ENCODE data around the gene IL36B. TPM values are rescaled to one million over a fixed set of nuclear protein-coding genes. Genes with fewer than 3 reads are reported as not detected.

IL36B gene
- total RNA-seq, 1 donor from 2014 or later: not detected

DNA sequence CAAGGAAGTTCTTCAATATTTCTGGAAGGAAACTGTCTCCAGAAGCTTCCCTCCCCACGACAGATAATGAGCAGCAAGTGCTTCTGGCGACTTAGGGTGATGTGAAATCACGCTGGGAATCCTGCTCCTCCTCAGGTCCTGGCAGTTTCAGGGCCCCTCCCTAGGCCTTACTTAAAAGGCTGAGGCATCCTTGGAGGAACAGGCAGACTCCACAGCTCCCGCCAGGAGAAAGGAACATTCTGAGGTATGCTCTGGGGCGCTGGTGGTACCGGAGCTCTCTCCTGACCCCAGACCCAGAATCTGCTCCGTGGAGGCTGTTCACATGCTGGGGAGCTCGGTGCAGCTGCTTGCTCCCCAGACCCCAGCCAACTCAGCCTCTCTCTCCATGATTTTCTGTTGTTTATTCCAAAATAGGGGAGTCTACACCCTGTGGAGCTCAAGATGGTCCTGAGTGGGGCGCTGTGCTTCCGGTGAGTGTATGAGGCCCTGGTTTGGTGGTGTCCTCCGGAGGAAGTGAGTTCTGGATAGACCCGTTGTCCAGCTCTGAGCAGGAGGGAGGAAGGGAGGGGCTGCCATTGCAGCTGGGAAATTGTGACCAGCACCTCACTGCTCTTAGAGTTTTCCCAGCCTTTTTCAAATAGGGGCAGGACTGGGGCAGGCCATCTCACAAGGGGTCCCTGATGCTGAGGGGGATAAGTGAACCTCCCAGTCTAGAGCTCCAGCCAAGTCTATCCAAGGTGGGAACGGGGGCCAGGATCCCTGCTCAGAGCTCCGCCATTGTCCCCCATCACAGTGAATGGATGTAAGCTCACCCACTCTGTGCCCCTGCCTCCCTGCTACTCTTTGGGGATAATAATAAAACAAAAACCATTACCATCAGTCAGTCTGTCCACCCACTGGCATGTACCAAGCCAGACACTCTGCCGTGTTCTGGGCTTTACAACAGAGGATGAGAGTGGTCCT is 6.6 kb upstream of the IL36B start, which contains the start of gene IL36RN:
TSS of gene IL36RN (plus strand) at position 201 of the 963 bp plus-strand sequence. CDS start at position 442, 241 bp downstream.
- H3K27ac Mint-ChIP-seq: no peak within 1 kb of the TSS
- no peak for DNase-seq (ENCODE audit: low spot score)
- no peaks in the 10 kb centered on the region for H3K4me1 Mint-ChIP-seq (ENCODE audit: low read depth)
- intact Hi-C loops (cut with micrococcal nuclease): no loop called here
- H3K9me3 Mint-ChIP-seq: peaks cover 20% of the 10 kb centered on the region
- H3K4me3 Mint-ChIP-seq: no peak within 1 kb of the TSS
- H3K36me3 Mint-ChIP-seq (ENCODE audit: low read depth): peaks cover 3% of the 10 kb centered on the region
- peaks cover 5% of the 10 kb centered on the region for H3K27me3 Mint-ChIP-seq (ENCODE audit: insufficient read depth)

DNA sequence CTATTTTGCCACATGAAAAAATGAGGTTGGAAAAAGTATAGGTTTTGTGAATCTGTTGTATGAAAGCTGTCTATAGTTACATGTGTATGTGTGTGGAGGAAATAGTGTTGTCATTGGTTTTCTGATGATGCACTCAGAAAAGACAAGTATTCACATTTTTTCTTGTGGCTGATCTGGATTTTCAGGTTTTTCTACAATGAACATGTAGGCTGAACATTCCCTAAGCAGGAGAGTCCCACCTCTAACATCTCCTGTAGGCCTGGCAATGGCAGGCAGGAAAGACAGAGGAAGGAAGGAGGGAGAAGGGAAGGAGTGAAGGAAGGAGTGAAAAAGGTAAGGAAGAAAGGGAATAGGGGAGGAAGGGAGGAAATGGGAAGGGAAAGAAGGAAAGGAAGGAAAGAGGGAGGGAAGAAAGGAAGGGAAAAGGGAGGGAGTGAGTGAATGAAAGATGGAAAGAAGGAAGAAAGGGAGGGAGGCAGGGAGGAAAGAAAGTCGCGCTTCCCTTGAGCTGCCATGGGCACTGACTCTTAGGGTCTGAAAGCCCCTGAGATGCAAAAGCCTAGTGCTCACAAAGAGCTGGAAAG is 5.8 kb upstream of the IL36B start:
- DNase-seq (ENCODE audit: low spot score): no peak
- H3K36me3 Mint-ChIP-seq (ENCODE audit: low read depth): peaks cover 7% of the 10 kb centered on the region
- peaks cover 5% of the 10 kb centered on the region for H3K27me3 Mint-ChIP-seq (ENCODE audit: insufficient read depth)
- H3K4me1 Mint-ChIP-seq (ENCODE audit: low read depth): no peaks in the 10 kb centered on the region
- no peak overlapping the region for H3K27ac Mint-ChIP-seq
- peaks cover 27% of the 10 kb centered on the region for H3K9me3 Mint-ChIP-seq
- intact Hi-C loops (cut with micrococcal nuclease): no loop called here
- H3K4me3 Mint-ChIP-seq: no peak overlapping the region

DNA sequence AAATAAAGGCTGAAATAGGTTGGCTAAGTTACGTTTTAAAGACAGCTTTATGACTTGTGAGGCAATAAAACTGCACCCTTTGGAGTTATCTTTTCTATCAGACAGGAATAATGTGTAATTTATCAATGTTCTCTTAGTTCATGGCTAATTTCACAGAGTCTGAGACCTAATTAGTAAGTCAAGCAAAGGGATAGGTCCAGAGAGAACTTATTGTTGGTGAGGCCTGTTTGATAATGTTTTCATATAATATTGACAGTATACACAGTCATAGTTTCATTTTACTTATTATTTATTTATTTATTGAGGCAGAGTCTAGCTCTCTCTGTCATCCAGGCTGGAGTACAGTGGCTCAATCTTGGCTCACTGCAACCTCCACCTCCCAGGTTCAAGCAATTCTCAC is 4.5 kb upstream of the IL36B start:
- H3K4me1 Mint-ChIP-seq (ENCODE audit: low read depth): no peaks in the 10 kb centered on the region
- no peak overlapping the region for H3K4me3 Mint-ChIP-seq
- no peak for DNase-seq (ENCODE audit: low spot score)
- H3K36me3 Mint-ChIP-seq (ENCODE audit: low read depth): peaks cover 7% of the 10 kb centered on the region
- H3K9me3 Mint-ChIP-seq: peaks cover 30% of the 10 kb centered on the region
- H3K27me3 Mint-ChIP-seq (ENCODE audit: insufficient read depth): peaks cover 3% of the 10 kb centered on the region
- H3K27ac Mint-ChIP-seq: no peak overlapping the region
- intact Hi-C loops (cut with micrococcal nuclease): no loop called here

DNA sequence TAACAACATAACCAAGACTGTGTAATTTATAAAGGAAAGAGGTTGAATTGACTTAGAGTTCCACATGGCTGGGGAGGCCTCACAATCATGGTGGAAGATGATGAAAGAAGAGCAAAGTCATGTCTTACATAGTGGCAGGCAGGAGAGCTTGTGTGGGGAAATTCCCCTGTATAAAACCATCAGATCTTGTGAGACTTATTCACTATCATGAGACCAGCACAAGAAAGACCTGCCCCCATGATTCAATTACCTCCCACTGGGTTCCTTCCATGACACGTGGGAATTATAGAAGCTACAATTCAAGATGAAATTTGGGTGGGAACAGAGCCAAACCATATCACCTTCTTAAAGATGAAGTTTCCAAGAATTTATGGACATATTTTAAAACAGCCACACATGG is 3.9 kb upstream of the IL36B start:
- peaks cover 3% of the 10 kb centered on the region for H3K27me3 Mint-ChIP-seq (ENCODE audit: insufficient read depth)
- peaks cover 30% of the 10 kb centered on the region for H3K9me3 Mint-ChIP-seq
- intact Hi-C loops (cut with micrococcal nuclease): no loop called here
- no peak for DNase-seq (ENCODE audit: low spot score)
- no peak overlapping the region for H3K4me3 Mint-ChIP-seq
- no peaks in the 10 kb centered on the region for H3K4me1 Mint-ChIP-seq (ENCODE audit: low read depth)
- peaks cover 7% of the 10 kb centered on the region for H3K36me3 Mint-ChIP-seq (ENCODE audit: low read depth)
- no peak overlapping the region for H3K27ac Mint-ChIP-seq

DNA sequence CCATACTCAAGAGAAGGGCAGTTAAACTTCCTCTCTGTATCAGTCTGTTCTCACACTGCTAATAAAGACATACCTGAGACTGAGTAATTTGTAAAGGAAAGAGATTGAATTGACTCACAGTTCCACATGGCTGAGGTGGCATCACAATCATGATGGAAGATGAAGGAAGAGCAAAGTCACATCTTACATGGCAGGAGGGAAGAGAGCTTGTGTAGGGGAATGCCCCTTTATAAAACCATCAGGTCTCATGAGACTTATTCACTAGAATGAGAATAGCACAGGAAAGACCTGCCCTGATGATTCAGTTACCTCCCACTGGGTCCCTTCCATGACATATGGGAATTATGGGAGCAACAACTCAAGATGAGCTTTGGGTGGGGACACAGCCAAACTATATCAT is 1.4 kb upstream of the IL36B start:
- intact Hi-C loops (cut with micrococcal nuclease): no loop called here
- Mint-ChIP-seq H3K27me3 (ENCODE audit: insufficient read depth) (peaks cover 3% of the 10 kb centered on the region), H3K4me1 (ENCODE audit: low read depth) (no peaks in the 10 kb centered on the region), H3K9me3 (peaks cover 32% of the 10 kb centered on the region), H3K27ac (no peak overlapping the region), H3K36me3 (ENCODE audit: low read depth) (peaks cover 8% of the 10 kb centered on the region), H3K4me3 (no peak overlapping the region)
- DNase-seq (ENCODE audit: low spot score): no peak

DNA sequence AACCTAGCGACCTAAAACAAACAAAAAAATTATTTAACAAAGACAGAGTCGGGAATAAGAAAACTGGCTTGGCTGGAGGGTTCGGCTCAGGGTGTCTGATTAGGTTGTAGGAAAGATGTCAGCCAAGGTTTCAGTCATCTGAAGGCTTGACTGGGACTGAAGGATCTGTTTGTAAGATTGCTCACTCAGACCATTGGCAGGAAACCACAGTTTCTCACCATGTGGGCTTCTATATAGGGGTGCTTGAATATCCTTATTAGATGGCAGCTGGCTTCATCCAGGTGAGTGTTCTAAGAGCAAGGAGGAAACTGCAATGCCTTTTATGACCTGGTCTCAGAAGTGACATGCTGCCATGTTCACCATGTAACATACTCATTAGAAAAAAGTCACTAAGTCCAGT is 999 bp upstream of the IL36B start:
- peaks cover 32% of the 10 kb centered on the region for H3K9me3 Mint-ChIP-seq
- no peak for DNase-seq (ENCODE audit: low spot score)
- intact Hi-C loops (cut with micrococcal nuclease): no loop called here
- H3K4me1 Mint-ChIP-seq (ENCODE audit: low read depth): no peaks in the 10 kb centered on the region
- H3K27me3 Mint-ChIP-seq (ENCODE audit: insufficient read depth): peaks cover 3% of the 10 kb centered on the region
- H3K36me3 Mint-ChIP-seq (ENCODE audit: low read depth): peaks cover 8% of the 10 kb centered on the region
- H3K4me3 Mint-ChIP-seq: no peak overlapping the region
- no peak overlapping the region for H3K27ac Mint-ChIP-seq

DNA sequence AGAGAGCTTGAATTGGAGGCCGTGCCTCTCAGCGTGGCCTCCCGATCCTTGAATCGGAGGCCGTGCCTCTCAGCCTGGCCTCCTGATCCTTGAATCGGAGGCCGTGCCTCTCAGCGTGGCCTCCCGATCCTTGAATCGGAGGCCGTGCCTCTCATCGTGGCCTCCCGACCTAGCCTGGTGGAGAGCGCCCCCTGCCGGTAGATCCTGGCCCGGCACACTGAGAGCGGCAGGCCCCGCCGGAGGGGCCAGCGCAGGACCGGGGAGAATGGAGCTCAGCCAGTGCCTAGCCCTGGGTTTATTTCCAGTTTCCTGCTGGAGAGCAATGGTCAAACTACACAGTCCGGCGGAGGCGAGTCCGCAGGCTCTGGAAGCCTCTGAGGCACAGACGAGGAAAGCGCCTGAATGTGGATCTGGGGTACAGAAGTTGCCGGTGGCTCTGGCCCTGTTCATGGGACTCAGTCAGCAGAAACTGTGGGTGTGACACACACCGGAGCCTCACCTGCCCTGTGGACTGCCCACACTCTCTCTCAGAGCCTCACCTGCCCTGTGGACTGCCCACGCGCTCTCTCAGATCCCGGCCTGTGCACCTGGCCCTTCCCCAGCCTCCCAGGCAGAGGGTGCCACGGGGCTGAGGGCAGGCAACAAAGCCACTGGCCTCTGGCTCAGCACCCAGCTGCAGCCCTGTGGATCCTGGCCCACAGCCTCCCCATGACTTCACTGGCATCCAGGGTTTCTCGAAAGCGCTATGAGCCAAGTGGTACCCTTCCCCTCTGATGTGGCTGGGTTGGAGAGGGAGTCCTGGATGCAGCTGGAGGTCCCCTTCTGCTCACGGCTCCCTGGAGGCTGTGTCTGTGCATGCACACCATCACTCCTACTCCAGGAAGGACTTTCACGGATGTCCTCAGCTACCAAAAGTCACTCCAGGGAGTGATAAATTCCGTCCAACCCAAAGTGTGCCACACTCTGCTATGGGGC is 1.5 kb downstream of the IL36B start:
- Mint-ChIP-seq H3K27me3 (ENCODE audit: insufficient read depth) (no peaks in the 10 kb centered on the region), H3K36me3 (ENCODE audit: low read depth) (peaks cover 8% of the 10 kb centered on the region), H3K9me3 (peaks cover 30% of the 10 kb centered on the region), H3K4me3 (no peak overlapping the region), H3K27ac (no peak overlapping the region), H3K4me1 (ENCODE audit: low read depth) (no peaks in the 10 kb centered on the region)
- intact Hi-C loops (cut with micrococcal nuclease): no loop called here
- DNase-seq (ENCODE audit: low spot score): no peak

DNA sequence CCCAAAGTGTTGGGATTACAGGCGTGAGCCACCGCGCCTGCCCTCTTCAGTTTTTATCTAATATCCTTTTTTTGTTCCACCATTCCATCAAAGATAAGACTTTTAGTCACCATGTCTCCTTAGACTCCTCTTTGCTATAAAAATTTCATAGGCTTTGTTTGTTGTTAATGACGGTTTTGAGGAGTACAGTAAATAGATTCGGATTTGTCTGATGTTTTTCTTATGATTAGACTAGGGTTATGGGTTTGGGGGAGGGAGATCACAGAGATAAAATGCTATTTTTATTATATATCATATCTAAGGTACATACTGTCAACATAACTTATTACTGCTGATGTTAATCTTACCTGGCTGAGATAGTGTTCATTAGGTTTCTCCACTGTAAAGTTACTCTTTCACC is 6.2 kb downstream of the IL36B start:
- intact Hi-C loops (cut with micrococcal nuclease): no loop called here
- DNase-seq (ENCODE audit: low spot score): no peak
- no peaks in the 10 kb centered on the region for H3K4me1 Mint-ChIP-seq (ENCODE audit: low read depth)

DNA sequence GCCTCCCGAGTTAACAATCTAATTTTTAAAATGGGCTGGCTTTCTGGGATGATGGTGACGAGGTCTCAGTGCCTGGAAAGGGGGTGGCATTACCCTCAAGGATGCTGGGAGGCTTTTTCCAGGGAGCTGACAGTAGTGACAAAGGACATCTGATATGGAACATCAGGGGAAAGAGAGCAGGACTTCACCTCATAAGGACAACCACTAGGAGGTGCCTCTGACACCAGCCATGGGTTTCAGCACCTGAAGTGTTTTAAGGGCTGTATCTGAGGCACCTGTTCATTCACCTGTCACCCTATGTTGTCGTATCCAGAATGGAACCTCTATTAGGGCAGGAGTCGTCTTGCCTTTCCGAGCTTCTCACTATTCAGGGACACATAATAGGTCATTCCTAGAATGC is 10.8 kb downstream of the IL36B start:
- Mint-ChIP-seq H3K4me3 (no peak overlapping the region), H3K27me3 (ENCODE audit: insufficient read depth) (peaks cover 35% of the 10 kb centered on the region), H3K9me3 (no peaks in the 10 kb centered on the region), H3K4me1 (ENCODE audit: low read depth) (no peaks in the 10 kb centered on the region), H3K36me3 (ENCODE audit: low read depth) (no peaks in the 10 kb centered on the region), H3K27ac (no peak overlapping the region)
- no peak for DNase-seq (ENCODE audit: low spot score)
- intact Hi-C loops (cut with micrococcal nuclease): no loop called here

More for the DNA sequence above, 6.2 kb downstream of the IL36B start:
- Mint-ChIP-seq H3K27me3 (ENCODE audit: insufficient read depth) (peaks cover 23% of the 10 kb centered on the region), H3K4me3 (no peak overlapping the region), H3K9me3 (peaks cover 3% of the 10 kb centered on the region), H3K27ac (no peak overlapping the region), H3K36me3 (ENCODE audit: low read depth) (peaks cover 2% of the 10 kb centered on the region)

DNA sequence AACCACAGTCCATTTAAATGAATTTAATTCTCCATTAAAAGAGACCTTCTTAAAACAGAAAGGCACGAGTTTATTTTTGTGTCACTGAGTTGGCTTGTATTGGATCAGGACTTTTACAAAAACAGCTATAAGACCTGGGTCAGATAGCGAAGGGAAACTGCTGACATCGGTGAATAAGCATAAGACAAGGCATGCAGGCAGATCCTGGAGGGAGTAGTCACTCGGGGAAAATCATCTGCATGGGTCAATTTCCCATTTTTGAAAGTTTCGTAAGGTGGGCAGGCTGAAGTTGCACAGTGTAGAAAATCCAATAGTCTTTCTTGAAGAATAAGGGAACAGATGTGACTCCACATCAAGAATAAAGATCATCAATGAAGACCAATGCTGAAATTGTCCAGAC is 12.9 kb downstream of the IL36B start:
- intact Hi-C loops (cut with micrococcal nuclease): no loop called here
- H3K27me3 Mint-ChIP-seq (ENCODE audit: insufficient read depth): peaks cover 33% of the 10 kb centered on the region
- H3K4me1 Mint-ChIP-seq (ENCODE audit: low read depth): no peaks in the 10 kb centered on the region

DNA sequence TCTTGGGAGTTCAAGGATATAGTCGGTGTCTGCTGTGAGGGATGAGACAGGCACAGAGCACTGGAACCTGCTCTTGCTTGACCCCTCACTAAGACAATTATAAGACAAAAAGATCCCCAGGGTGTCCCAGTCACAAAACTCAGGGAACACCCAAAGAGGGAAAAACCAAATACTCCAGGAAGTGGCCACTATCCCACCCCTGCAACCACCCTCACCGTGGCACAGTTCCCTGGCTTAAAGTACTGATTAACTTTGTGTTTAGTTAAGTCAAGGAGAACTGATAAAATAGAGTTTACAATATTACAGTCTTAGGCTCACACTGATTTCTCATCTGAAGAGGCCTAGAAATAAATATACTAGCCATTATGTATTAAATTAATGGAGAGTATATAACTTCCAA is 13.5 kb downstream of the IL36B start:
- H3K27ac Mint-ChIP-seq: no peak overlapping the region
- intact Hi-C loops (cut with micrococcal nuclease): no loop called here
- no peak overlapping the region for H3K4me3 Mint-ChIP-seq
- no peaks in the 10 kb centered on the region for H3K36me3 Mint-ChIP-seq (ENCODE audit: low read depth)
- peaks cover 33% of the 10 kb centered on the region for H3K27me3 Mint-ChIP-seq (ENCODE audit: insufficient read depth)
- DNase-seq (ENCODE audit: low spot score): no peak
- no peaks in the 10 kb centered on the region for H3K4me1 Mint-ChIP-seq (ENCODE audit: low read depth)
- no peaks in the 10 kb centered on the region for H3K9me3 Mint-ChIP-seq

More for the DNA sequence above, 12.9 kb downstream of the IL36B start:
- Mint-ChIP-seq H3K4me3 (no peak overlapping the region), H3K27ac (no peak overlapping the region), H3K9me3 (no peaks in the 10 kb centered on the region), H3K36me3 (ENCODE audit: low read depth) (no peaks in the 10 kb centered on the region)
- no peak for DNase-seq (ENCODE audit: low spot score)

DNA sequence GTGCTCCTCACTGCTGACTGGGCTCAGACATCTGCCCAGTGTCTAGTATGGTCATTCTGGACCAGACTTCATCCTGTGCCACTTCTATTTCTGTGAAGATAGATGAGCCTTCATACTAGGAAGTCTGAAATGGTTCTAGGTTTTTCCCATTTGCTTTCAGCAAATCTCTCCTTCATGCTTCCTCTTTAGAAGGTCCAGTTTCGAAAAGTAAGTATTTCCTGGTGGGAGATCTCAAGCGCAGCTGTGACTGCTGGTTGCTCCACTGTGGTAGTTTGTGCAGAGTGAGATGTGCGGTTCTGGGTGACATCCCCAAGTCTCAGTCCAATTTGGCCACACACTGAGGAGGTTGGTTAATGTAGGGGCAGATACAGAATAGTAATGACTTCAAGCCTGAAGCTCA is 14.4 kb downstream of the IL36B start:
- no peak for DNase-seq (ENCODE audit: low spot score)
- H3K9me3 Mint-ChIP-seq: no peaks in the 10 kb centered on the region
- H3K4me3 Mint-ChIP-seq: no peak overlapping the region
- H3K27me3 Mint-ChIP-seq (ENCODE audit: insufficient read depth): peaks cover 27% of the 10 kb centered on the region
- H3K27ac Mint-ChIP-seq: no peak overlapping the region
- no peaks in the 10 kb centered on the region for H3K36me3 Mint-ChIP-seq (ENCODE audit: low read depth)
- intact Hi-C loops (cut with micrococcal nuclease): no loop called here
- no peaks in the 10 kb centered on the region for H3K4me1 Mint-ChIP-seq (ENCODE audit: low read depth)

Data from activated T-helper 1 cell treated with anti-CD3 and anti-CD28 coated beads, Interleukin-12 subunit alpha, Interleukin-12 subunit beta, Interleukin-2, Interleukin-4 antibody, amounts not matched to agents 30 ng/mL and 10 ng/mL and 1 ng/mL, durations not matched to agents 14 hours and 24 hours and 36 hours (primary cell).